HG03457 (cell line): ENCODE results near the gene STAG1.
"Not testable (repeated sequence)": the region's sequence is repeated elsewhere in the genome, so short reads cannot be mapped to it uniquely, and the experiment has no call there.

Experiments
- ATAC-seq: cut with Tn5 transposase; IDR thresholded peaks from one replicate; pipeline ENCODE4 v1.9.1; 2021; ENCODE audit warnings: moderate number of reproducible peaks; ENCODE audit not compliant: unreplicated experiment

Gene STAG1

DNA sequence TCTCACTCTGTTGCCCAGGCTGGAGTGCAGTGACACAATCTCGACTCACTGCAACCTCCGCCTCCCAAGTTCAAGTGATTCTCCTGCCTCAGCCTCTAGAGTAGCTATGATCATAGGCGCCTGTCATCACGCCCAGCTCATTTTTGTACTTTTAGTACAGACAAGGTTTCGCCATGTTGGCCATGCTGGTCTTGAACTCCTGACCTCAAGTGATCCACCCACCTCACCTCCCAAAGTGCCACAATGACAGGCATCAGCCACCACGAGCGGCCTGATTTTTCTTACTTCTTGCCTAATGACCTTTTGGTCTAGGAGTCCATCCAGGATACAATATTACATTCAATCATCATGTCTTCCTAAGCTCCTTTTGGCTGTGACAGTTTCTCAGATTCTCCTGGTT lies 146.0 kb downstream of the STAG1 start:
- not testable (repeated sequence) for ATAC-seq

DNA sequence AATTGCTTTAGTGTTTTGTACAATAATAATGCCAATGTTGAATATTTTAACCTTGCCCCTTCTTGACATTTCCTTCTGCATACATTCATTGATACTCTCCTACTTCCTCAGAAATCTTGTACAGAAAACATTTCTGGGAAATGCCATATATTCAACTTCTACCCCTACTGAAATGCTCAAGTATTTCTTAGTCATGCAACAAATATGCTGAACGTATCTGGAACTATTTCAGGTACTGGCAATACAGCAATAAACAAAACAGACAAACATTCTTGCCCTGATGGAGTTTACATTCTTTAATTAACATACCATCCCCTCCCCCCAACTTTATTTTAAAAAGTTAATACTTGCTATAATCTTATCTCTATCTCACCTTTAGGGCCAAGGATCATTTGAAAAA lies 147.2 kb downstream of the STAG1 start:
- ATAC-seq: no peak

DNA sequence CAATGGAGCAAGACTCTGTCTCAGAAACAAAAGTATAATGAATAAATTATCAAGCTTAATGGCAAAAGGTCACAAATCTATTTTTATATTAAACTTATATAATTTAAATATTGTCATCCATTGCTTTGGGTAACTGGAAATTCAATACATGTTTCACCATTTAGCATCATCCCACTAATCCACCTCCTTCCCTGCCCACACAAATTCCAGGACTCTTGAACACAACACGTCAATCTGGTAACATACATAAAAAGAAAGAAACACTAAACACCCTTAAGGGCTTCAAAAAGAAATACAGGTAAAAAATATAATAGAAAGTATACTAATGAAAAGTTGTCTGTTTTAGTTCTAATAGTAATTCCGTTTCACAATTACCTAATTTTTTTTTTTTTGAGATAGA lies 149.4 kb downstream of the STAG1 start:
- ATAC-seq: no peak

DNA sequence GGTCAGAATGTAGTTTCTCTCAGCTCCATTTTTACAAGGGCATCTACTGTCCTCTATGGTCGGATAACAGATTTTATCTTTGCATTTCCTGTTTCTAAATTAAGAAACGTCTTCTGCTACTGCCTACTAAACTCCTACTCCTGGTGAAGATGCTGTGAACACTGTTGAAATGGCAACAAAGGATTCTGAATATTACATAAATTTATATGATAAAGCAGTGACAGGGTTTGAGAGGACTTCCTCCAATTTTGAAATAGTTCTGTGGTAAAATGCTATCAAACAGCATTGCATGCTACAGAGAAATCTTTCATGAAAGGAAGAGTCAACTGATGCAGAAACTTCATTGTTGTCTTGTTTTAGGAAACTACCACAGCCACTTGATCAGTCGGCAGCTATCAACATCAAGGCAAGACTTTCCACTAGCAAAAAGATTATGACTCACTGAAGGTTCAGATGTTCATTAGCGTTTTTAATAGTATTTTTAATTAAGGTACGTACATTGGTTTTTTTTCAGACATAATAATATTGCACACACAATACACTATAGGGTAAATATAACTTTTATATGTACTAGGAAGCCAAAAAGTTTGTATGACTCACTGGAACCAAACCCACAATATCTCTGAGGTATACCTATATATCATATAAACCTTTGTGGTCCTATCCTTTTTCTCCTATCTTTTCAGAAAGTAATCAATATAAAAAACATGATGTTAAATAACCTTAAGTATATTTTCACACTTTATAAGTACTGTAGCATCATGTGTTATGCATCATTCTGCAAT lies 156.1 kb downstream of the STAG1 start:
- no peak for ATAC-seq

- no peak for ATAC-seq
Measured at GRCh38 chr3:136586580-136586979, 165.6 kb downstream of the STAG1 start.

DNA sequence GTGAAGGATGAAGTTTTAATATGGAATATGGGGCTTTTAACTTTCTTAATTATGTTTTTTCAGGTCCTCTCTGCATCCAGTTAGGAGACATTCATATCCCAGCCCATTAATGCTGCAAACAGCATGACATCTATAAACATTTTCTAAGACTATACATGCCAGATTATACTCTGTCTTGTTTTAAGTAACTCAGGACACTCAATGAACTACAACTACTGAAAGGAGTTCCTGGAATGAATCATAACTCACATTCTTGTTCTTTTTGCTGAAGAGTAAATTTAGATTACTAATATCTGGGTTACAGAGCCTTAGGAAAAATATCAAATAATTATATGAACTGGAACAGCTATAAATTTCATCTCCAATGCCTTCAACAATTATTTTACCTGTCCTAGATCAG lies 167.4 kb downstream of the STAG1 start:
- no peak for ATAC-seq

- no peak for ATAC-seq
Measured at GRCh38 chr3:136583823-136584222, 168.4 kb downstream of the STAG1 start.

DNA sequence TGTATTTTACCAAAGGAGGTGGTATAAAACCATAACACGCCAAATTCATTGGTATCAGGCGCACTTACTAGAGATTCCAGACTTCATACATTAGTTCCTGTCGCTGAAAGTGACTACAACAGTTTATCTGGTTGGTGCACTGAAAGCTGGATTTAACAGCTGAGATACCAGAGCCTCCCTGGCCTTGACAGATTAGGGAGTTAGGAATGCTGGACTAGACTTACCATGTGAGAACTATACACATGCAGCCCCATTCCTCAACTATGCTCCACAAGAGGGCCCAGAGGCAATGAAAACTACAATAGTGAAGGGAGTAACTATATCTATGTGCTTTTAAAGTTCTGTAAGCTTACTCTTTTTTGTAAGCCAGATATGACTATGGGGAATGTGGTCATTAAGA lies 174.4 kb downstream of the STAG1 start:
- ATAC-seq: no peak

DNA sequence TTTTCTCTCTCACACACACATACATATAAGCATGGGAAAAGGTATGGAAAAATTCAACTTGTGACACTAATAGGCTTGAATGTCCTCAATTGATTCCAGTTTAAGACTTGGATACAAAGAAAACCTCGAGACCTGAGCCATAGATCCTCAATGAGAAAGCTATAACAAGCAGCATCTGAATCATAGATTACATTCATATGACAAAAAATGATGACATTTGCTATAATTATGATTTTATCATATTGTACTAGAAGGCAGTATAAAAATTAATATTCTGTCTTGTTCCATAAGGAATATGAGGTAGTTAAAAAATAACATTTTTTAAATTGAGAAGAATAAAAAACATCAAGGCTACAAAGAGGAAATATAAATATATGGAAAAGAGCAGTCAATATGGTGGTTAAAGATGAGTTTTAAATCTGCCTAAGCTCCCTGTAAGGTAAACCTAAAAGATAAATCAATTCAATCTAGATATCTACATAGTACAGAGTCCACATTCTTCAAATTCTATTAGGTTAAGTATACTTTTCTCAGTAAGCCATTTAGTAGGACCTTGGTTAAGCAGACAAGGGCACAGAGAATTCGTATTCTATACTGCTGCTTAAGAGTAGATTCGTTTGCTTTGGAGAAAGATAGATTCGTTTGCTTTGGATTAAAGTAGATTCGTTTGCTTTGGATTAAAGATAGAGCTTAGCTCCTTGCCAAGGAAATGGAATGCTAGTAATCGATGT lies 175.7 kb downstream of the STAG1 start:
- no peak for ATAC-seq

- ATAC-seq: no peak
Measured at GRCh38 chr3:136567599-136568188, 184.5 kb downstream of the STAG1 start.

DNA sequence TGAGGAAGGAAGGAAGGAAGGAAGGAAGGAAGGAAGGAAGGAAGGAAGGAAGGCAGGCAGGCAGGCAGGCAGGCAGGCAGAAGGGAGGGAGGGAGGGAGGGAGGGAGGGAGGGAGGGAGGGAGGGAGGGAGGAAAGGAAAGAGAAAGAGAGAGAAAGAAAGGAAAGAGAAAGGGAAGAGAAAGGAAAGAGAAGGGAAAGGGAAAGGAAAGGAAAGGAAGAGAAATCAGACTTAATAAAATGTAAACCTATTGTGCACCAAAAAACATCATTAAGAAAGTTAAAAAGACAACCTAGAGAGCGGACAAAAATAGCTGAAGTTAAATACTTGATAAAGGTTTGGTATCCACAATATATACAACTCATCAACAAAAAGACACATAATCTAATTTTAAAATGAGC lies 187.2 kb downstream of the STAG1 start:
- not testable (repeated sequence) for ATAC-seq

GRCh38 chr3:136562026-136562425 lies 190.2 kb downstream of the STAG1 start:
- no peak for ATAC-seq

GRCh38 chr3:136559896-136560295 lies 192.3 kb downstream of the STAG1 start:
- no peak for ATAC-seq

DNA sequence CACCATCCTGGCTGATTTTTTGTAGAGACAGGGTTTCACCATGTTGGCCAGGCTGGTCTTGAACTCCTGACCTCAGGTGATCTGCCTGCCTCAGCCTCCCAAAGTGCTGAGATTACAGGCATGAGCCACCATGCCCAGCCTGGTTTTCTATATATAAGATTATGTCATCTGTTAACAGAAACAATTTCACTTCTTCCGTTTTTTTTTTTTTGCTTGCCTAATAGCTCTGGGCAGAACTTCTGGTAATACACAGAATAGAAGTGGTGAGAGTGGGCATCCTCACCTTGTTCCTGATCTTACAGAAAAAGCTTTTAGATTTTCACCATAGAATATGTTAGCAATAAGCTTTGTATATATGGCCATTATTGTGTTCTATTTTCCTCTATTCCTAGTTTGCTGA lies 202.7 kb downstream of the STAG1 start:
- not testable (repeated sequence) for ATAC-seq

DNA sequence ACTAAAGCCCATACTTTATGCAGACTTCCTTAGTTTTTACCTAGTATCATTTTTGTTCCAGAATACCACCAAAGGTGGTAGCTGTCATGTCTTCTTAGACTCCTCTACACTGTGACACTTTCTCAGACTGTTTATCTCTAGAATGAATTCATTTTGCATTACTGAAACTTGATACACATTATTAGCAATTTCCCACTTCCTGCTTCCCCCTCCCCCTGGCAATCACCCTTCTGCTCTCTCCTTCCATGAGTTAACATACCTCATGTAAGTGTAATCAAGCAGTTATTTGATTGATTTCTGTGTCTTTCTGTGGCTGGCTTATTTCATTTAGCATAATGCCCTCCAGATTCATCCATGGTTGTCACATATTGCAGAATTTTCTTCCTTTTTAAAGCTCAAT lies 204.9 kb downstream of the STAG1 start:
- no peak for ATAC-seq

GRCh38 chr3:136546720-136547119 lies 205.5 kb downstream of the STAG1 start:
- no peak for ATAC-seq

GRCh38 chr3:136545664-136546268 lies 206.4 kb downstream of the STAG1 start:
- ATAC-seq: no peak

GRCh38 chr3:136544532-136544931 lies 207.6 kb downstream of the STAG1 start:
- no peak for ATAC-seq

DNA sequence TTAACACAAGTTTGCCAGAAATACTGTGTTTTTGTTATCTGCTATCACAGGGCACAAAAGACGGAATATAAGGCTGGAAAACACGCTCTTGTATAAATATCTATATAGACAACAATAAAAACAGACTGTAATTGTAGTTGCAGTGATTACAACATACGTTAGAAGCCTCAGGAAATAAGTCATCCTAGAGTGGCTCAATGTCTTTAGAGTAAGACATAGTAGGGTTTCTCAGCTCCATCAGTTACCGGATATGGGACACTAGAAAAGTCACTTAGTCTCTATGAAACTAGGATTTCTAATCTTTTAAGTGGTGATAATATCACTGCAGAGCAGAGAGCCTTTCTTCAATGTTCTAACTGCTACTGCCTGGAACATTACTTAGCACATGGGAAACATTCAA lies 208.8 kb downstream of the STAG1 start:
- no peak for ATAC-seq

DNA sequence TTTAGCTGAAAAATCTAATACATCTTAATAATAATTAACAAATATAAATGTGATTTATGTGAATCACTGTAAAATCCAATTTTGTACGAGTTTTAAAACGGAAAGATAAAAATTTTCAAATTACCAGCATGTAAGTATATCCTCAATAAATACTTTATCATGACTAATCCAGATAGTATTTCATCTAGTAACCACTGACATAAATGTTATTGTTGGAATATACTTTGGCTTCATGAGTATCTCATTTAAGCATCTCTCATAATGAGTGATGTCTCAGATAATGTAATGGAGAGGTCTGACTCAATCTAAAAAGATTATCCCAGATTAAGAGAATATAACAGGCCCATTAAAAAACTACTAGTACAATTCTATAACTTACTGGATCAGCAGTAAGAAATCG lies 216.3 kb downstream of the STAG1 start:
- no peak for ATAC-seq

- ATAC-seq: no peak
Measured at GRCh38 chr3:136532766-136533165, 219.4 kb downstream of the STAG1 start.

GRCh38 chr3:136518102-136518501 lies 234.1 kb downstream of the STAG1 start:
- no peak for ATAC-seq
